GM12892 (cell line): ENCODE data around the gene FAM186B.
"Not testable (repeated sequence)": the region's sequence is repeated elsewhere in the genome, so short reads cannot be mapped to it uniquely, and the experiment has no call there.

Source experiments
- POLR2A ChIP-seq: IDR thresholded peaks from 2 replicates; pipeline ENCODE4 v1.6.1; 2011; ENCODE audit warnings: low read depth, low read length, control low read depth
- TAF1 ChIP-seq: IDR thresholded peaks from 2 replicates; pipeline ENCODE4 v1.6.1; 2011; ENCODE audit warnings: low read depth, mild to moderate bottlenecking, control low read depth, low read length, borderline replicate concordance

- not testable (repeated sequence) for TF ChIP-seq TAF1, POLR2A
Observed at GRCh38 chr12:49610785-49611184, 5.3 kb upstream of the FAM186B start.
